ENCODE measurements around the gene SLC5A12. TPM values are rescaled to one million over a fixed set of nuclear protein-coding genes. Genes with fewer than 3 reads are reported as not detected.

The SLC5A12 gene
- total and polyA plus RNA-seq, 2 of the 4 experiments (the other 2 are of a cell fraction), result not detected

GRCh38 chr11:26726960-26727359 is 5.1 kb upstream of the SLC5A12 start:
- in situ Hi-C loops (cut with MboI; ENCODE audit: low sequenced_read_pairs), result no loop called here
- ATAC-seq (ENCODE audit: low read depth) (no peak), DNase-seq (no peak)
- H3K9me3 ChIP-seq (ENCODE audit: control insufficient read depth, insufficient read depth, low read length), result no peaks in the 10 kb centered on the region
- intact Hi-C loops (cut with micrococcal nuclease), result no loop called here
- no peak overlapping the region for H3K4me2 ChIP-seq (ENCODE audit: low read depth, low read length)
- no peak overlapping the region for H2BK5ac ChIP-seq (ENCODE audit: low read depth, low read length, poor library complexity, severe bottlenecking)
- TF ChIP-seq RFX5 (IDR thresholded peaks at IDR 0.05; ENCODE audit: low read depth, low read length), result no peak
- no peak for TF ChIP-seq NFE2L2 (IDR thresholded peaks at IDR 0.05; ENCODE audit: low read depth, low read length)
- TF ChIP-seq MXI1 (IDR thresholded peaks at IDR 0.05; ENCODE audit: borderline replicate concordance, low read depth, low read length), result no peak
- TF ChIP-seq POLR2A (IDR thresholded peaks at IDR 0.05; ENCODE audit: low read depth, low read length), result no peak
- no peak for TF ChIP-seq RCOR1 (IDR thresholded peaks at IDR 0.05; ENCODE audit: insufficient replicate concordance, low read length)
- TF ChIP-seq, protein P1, sequence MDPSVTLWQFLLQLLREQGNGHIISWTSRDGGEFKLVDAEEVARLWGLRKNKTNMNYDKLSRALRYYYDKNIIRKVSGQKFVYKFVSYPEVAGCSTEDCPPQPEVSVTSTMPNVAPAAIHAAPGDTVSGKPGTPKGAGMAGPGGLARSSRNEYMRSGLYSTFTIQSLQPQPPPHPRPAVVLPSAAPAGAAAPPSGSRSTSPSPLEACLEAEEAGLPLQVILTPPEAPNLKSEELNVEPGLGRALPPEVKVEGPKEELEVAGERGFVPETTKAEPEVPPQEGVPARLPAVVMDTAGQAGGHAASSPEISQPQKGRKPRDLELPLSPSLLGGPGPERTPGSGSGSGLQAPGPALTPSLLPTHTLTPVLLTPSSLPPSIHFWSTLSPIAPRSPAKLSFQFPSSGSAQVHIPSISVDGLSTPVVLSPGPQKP (IDR thresholded peaks at IDR 0.05; ENCODE audit: borderline replicate concordance, low read depth, low read length), result no peak
- TF ChIP-seq SMC3 (IDR thresholded peaks at IDR 0.05; ENCODE audit: low read depth, low read length), result no peak
- no peak for TF ChIP-seq MAFK (IDR thresholded peaks at IDR 0.05; ENCODE audit: low read depth, low read length)
- no peak for TF ChIP-seq FOS (IDR thresholded peaks at IDR 0.05; ENCODE audit: low read depth, low read length)
- TF ChIP-seq MAZ (IDR thresholded peaks at IDR 0.05; ENCODE audit: borderline replicate concordance, low read depth, low read length), result no peak
- no peak for TF ChIP-seq RAD21 (IDR thresholded peaks at IDR 0.05; ENCODE audit: low read length)
- TF ChIP-seq USF2 (IDR thresholded peaks at IDR 0.05; ENCODE audit: low read depth, low read length), result no peak
- TF ChIP-seq CHD1 (IDR thresholded peaks at IDR 0.05; ENCODE audit: low read depth, low read length), result no peak
- TF ChIP-seq, protein P2, sequence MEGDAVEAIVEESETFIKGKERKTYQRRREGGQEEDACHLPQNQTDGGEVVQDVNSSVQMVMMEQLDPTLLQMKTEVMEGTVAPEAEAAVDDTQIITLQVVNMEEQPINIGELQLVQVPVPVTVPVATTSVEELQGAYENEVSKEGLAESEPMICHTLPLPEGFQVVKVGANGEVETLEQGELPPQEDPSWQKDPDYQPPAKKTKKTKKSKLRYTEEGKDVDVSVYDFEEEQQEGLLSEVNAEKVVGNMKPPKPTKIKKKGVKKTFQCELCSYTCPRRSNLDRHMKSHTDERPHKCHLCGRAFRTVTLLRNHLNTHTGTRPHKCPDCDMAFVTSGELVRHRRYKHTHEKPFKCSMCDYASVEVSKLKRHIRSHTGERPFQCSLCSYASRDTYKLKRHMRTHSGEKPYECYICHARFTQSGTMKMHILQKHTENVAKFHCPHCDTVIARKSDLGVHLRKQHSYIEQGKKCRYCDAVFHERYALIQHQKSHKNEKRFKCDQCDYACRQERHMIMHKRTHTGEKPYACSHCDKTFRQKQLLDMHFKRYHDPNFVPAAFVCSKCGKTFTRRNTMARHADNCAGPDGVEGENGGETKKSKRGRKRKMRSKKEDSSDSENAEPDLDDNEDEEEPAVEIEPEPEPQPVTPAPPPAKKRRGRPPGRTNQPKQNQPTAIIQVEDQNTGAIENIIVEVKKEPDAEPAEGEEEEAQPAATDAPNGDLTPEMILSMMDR (conservative IDR thresholded peaks at IDR 0.05; ENCODE audit: low read depth, low read length), result no peak
- H4K8ac ChIP-seq (ENCODE audit: low read depth in 2 of 2, low read length in 2 of 2), result no peak overlapping the region
- H3K18ac ChIP-seq (ENCODE audit: low read depth, low read length), result no peak overlapping the region
- dilution Hi-C loops (cut with HindIII; ENCODE audit: low sequenced_read_pairs, unreplicated experiment), result loop anchor here (25.0 kb wide), 1 partner anchor 410 kb away; no protein-coding TSS in a partner anchor
- H4K20me1 ChIP-seq (ENCODE audit: insufficient read depth, low read length), result no peaks in the 10 kb centered on the region
- H2AK9ac ChIP-seq (replicated peaks; ENCODE audit: low read depth, low read length, poor library complexity), result no peak overlapping the region
- no peak overlapping the region for H2BK20ac ChIP-seq (ENCODE audit: low read depth, low read length)
- WGBS, 2 experiments (ENCODE audit: extremely low coverage in 2 of 2, insufficient read length in 1 of 2), result no CpG with 5 or more reads among the region's 3 CpGs
- H3K23ac ChIP-seq (ENCODE audit: low read depth, low read length), result no peak overlapping the region
- H3K79me1 ChIP-seq (ENCODE audit: low read depth in 1 of 2, low read length in 2 of 2), result no peaks in the 10 kb centered on the region
- CTCF ChIA-PET, result no interaction called here
- H2AFZ ChIP-seq (replicated peaks; ENCODE audit: low read length, poor library complexity), result no peak overlapping the region
- no peak overlapping the region for H2BK15ac ChIP-seq (ENCODE audit: low read depth, low read length)
- no peak overlapping the region for H3K27ac ChIP-seq (ENCODE audit: insufficient read depth, low read length)
- H3K14ac ChIP-seq (replicated peaks; ENCODE audit: low read depth, low read length), result no peak overlapping the region
- BruUV-seq (replicated peaks), result no TSS peak
- POLR2A ChIA-PET (ENCODE audit: unreplicated experiment), result no interaction called here
- H3K36me3 ChIP-seq (ENCODE audit: control insufficient read depth, insufficient read depth, low read length), result no peaks in the 10 kb centered on the region
- no peaks in the 10 kb centered on the region for H3K4me1 ChIP-seq (ENCODE audit: control insufficient read depth, insufficient read depth, low read length)
- H4K5ac ChIP-seq (ENCODE audit: low read depth, low read length), result no peak overlapping the region
- no peak overlapping the region for H2BK120ac ChIP-seq (ENCODE audit: low read depth, low read length)
- no peak overlapping the region for H3K56ac ChIP-seq (ENCODE audit: extremely low read depth, insufficient read depth, low read length)
- no peak overlapping the region for H4K91ac ChIP-seq (ENCODE audit: insufficient read depth, low read depth, low read length)
- no peaks in the 10 kb centered on the region for H3K9me1 ChIP-seq (ENCODE audit: insufficient read depth, low read length)
- H2AK5ac ChIP-seq (ENCODE audit: low read depth, low read length), result no peak overlapping the region
- no peak overlapping the region for H3K4me3 ChIP-seq (ENCODE audit: insufficient read depth, low read depth, low read length)
- H3K4ac ChIP-seq (ENCODE audit: low read depth, low read length), result no peak overlapping the region
- no peak overlapping the region for H3K9ac ChIP-seq (ENCODE audit: low read depth, low read length)
- H3K27me3 ChIP-seq (ENCODE audit: control insufficient read depth, insufficient read depth, low read length), result no peaks in the 10 kb centered on the region

Measured in IMR-90 (cell line).